Stimulated activated CD4-positive, alpha-beta T cell treated with anti-CD3 and anti-CD28 coated beads, Interleukin-12 subunit alpha, Interleukin-12 subunit beta, amount 100 ng/mL, for 24 hours (primary cell): ENCODE results near the gene MBNL1.
"Not testable (repeated sequence)": the region's sequence is repeated elsewhere in the genome, so short reads cannot be mapped to it uniquely, and the experiment has no call there.

Experiments used
- DNase-seq, 2 experiments: peaks; one replicate each; pipeline ENCODE4 v3.0.0-alpha.2; 2020; ENCODE audit warnings: low read depth in 2 of 2

The MBNL1 gene

GRCh38 chr3:152319831-152320617 is 51.3 kb downstream of the MBNL1 start:
- DNase-seq = no peak

GRCh38 chr3:152321200-152321954 is 52.6 kb downstream of the MBNL1 start:
- DNase-seq = no peak

DNA sequence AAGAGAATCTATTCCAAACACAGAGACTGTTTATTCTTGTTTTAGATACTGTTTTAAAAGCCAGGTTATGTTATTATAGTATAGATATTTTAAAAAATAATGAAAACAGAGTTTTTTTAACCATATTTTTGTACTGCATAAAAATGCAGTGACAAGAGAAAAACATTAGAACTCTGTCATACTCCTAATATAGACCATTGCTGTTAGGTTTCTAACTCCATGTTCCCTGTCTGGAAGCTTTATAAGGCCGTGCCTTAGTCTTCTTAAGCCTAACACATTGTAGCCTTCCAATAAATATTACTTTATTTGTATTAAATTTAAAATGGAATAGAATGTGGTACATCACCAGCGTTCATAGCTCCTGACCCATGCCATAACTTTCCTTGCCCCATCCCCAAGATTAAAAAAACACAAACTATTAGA is 53.2 kb downstream of the MBNL1 start:
- no peak for DNase-seq

GRCh38 chr3:152322756-152323155 is 54.0 kb downstream of the MBNL1 start:
- no peak for DNase-seq

GRCh38 chr3:152323834-152324233 is 55.1 kb downstream of the MBNL1 start:
- DNase-seq = no peak

DNA sequence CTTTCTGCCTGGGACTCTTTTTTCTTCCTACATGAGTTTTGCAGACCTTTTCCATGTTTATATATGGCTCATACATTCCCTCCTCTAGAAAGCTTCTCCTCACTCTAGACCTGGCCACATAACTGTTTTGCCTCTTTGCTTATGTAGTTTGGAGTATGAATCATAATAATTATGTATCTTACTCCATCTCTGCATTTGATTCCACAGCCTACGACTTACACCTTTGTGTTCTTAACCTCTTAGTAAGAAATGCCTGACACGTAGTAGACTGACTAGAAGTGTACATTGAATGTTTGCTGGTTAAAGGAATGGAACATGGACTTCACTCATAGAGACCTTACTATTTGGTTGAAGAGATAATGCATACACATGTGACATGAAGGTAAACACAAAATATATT is 56.4 kb downstream of the MBNL1 start:
- no peak for DNase-seq

DNA sequence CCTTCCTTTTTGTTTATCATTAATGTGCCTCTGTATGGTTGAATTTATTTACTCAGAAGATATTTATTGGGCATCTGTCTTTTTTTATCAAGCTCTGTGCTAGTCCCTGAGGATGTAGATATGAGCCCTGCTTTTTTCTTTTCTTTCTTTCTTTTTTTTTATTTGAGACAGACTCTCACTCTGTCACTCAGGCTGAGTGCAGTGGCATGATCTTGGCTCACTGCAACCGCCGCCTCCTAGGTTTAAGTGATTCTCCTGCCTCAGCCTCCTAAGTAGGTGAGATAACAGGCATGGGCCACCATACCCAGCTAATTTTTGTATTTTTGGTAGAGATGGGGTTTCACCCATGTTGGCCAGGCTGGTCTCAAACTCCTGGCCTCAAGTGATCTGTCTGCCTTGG is 58.5 kb downstream of the MBNL1 start:
- DNase-seq = no peak

DNA sequence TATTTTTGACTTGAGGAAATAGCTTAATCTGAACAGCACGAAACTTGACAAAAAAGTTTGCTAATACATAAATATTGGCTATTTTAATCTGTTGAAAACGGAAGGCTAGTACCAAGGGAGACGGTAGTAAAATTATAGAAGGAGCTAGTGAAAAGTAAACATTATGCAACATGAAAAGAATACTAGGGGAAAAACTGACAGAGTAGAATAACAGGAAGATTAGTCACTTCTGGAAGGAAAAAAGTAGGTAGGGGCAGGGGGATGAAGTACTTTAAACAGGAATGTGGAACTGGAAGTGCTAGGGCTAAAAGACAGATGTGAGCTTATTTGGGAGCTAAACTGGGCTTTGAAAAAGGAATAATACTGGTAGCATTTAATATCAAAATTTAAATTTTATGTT is 60.1 kb downstream of the MBNL1 start:
- DNase-seq = no peak

GRCh38 chr3:152330559-152330958 is 61.8 kb downstream of the MBNL1 start:
- no peak for DNase-seq

DNA sequence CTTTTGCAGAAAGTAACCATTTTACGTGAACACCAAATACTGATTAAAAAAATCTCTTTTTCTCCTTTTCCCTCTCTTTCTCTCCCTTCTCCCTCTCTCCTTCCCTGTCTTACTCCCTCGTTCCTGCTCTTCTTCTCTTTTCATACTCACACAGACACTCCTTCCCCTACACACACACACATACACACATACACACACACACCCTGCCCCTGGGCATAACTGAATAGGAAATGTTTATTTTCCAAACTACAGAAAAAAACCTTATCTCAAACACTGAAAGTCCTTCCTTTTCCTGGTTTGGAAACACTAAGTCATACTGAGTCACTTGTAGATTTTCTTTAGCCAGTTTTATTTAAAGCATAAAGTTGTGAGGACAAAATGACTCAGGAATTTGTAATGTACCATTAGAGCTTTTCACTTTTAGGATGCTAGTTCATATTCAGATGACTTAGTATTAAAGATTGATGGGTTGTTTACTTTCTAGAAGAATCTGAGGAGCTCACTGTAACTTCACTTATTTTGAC is 62.4 kb downstream of the MBNL1 start:
- DNase-seq = peak in 1 of 2 experiments; percentile 16

- no peak for DNase-seq
Observed at GRCh38 chr3:152331998-152332397, 63.3 kb downstream of the MBNL1 start.

DNA sequence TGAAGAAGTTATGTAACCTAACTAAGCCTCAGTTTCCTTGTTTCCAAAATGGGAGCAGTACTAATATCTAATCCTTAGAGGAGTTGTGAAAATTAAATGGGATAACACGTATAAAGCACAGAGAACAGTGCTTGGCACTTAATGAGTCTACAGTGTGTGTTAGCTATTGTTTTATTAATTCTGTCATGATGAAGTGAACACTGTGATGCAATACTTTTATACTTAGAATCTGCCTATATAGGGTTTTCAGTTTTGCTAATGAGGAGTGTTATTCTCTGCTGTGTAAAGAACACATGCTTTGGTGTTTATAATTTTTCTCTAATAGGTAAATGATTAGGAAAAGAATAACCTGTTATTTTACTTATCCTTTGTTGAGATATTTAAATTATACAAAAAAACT is 65.2 kb downstream of the MBNL1 start:
- no peak for DNase-seq

DNA sequence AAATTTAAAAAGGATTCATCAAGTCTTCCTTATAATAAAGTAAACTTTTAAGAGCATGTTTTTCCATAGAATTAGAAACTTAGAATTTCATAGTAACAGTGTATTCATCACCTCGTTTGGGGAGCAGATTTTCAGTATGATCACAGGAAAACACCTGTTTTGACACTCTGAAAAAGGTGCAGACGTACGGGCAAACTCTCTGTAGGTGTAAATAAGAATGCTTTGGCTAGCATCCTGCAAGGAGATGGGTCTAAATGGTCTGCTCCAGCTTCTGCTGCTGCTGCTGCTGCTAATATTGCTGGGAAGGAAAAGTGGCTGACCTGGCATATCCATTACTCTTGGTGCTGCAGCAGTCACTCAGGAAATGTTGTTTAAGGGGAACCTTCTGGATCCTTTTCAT is 66.0 kb downstream of the MBNL1 start:
- no peak for DNase-seq

DNA sequence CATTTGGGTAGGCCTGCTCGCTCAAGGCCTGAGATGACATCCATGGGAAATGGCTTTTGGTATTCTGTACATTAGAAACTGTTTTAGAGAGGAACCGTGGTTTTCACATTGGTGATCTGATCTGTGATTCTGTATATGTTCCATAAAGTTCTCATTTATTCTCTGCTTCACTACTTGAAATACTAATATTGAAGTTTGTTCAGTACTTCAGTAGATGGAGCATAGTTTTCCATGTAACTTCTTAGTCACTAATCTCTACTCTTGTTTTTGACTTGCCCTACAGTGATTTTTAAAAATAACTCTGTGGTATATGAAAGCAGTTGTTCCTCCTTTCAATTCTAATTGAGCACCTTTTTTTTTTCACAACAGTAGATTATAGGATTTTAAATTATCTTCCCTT is 66.5 kb downstream of the MBNL1 start:
- no peak for DNase-seq

- DNase-seq = not testable (repeated sequence)
Observed at GRCh38 chr3:152337337-152337736, 68.6 kb downstream of the MBNL1 start.

DNA sequence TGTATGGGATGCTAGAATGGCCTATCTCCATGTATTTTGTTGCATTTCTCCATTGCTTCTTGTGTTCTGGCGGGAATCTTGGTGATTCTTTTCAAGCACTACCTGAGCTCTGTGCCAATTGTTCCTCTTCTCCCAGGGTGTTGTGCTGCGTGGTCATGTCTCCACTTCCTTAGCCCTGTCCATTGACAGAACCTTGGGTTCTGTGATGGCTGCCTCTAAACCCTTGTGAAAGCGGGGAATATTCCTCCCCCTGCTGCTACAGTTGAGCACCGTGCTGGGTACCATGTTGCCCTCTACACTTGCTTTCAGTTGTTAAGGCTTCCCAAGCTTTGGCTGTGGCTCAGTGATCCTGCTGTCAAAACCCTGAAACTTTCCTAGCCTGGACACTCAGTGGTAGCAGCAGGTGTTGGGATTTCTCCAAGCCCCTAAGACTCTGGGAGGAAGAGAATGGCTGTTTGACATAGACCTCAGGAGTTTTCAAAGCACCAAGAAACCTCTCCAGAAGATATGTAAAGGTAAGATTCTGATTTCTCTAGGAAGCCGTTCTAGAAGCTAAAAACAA is 69.5 kb downstream of the MBNL1 start:
- DNase-seq = no peak

- no peak for DNase-seq
Observed at GRCh38 chr3:152339881-152340505, 71.3 kb downstream of the MBNL1 start.

DNA sequence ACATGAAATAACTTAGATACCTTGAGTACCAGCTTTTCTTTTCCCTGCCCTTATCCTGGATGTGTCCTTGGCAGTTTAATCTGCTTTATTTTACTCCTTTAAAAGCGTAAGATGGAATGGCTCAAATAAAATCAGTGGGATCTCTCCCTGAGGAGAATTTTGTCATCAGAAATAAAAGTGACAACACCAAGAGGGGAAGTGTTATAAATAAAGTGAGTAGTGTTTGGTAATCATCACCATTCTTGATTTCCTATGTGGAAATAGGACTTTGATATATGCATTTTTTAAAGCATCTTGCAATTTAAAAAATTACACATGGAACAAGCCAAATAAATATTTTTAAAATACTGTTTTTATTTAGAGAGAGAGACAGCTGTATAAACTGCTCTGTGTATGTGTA is 76.5 kb downstream of the MBNL1 start:
- DNase-seq = no peak

DNA sequence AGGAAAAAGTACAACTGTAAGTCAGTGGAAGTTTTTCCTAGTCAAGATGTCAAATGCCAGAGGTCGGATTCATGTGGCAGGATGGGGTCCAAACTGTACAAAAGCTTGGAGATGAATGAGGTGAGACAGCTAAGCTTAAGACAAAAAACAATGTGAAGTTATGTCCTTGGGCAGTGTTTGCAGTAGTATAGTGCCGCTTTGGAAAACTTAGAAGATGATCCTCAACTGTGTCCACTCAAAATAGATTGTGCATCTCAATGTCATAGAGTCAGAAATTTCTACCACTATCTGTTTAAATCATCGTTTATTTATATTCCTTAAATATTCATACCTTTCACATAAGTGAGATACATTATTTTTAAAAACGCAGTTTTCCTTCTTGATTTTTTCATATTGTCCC is 77.3 kb downstream of the MBNL1 start:
- no peak for DNase-seq

- DNase-seq = no peak
Observed at GRCh38 chr3:152346740-152347139, 78.0 kb downstream of the MBNL1 start.

DNA sequence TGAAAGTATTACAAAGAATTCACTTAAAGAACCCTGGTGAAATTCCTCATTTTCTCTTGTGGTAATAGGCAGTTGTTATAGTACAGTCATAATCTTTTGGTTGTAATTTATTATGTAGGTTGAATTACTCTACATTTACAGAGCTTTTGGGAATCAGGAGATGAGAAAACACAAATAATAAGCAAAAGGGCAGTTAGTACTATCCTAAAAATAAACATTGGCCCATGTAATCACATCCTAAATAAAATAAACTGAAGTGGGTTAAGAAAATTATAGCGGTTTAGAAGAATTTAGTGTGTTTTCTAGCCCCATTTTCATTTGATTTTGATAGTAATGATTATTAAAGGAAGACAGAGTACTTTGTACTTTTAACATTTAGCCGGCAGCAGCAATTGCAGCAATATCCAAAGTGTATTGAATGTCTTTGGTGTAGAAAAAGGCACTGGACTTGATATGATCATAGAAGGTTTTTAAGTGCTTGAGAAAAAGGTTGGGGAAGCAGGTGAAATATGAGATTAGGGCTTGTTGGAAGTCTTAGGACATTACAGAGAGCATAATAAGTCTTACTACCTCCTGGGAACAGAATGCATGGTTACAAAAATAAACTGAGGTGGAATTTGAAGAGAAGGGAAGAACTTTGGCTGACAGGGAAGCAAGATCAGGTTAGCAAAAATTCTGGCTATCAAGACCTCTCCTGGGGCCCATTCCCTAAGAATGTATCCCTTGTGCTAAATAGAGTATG is 79.9 kb downstream of the MBNL1 start:
- no peak for DNase-seq

DNA sequence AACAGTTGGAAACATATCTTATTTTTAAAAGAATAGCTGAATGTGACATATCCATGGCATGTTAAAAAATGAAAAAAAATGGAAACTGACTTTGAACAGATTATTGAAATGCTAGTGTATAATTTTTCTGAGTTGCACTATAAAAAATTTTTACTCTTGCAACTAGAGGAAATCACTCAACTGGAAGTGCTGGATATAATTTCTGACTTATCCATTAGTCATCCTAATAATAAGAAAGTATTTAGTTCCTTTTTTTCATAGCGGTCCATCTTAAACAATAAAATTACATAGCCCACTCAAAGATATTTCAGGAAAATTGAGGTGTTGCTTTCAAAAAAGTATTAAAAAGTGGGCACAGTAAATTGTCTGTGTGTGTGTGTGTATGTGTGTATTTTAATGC is 80.7 kb downstream of the MBNL1 start:
- no peak for DNase-seq
